ENCODE data around the gene ACKR4. TPM values are rescaled to one million over a fixed set of nuclear protein-coding genes. Genes with fewer than 3 reads are reported as not detected.
"Not testable (repeated sequence)": the region's sequence is repeated elsewhere in the genome, so short reads cannot be mapped to it uniquely, and the experiment has no call there.

Gene ACKR4
- total RNA-seq, 1 donor from 2014 or later: not detected

GRCh38 chr3:132630612-132631011 is 33.5 kb downstream of the ACKR4 start:
- no peaks in the 10 kb centered on the region for H3K9me3 Mint-ChIP-seq
- DNase-seq (ENCODE audit: low read depth, low spot score): no peak
- no peak overlapping the region for H3K4me3 Mint-ChIP-seq
- no peaks in the 10 kb centered on the region for H3K27me3 Mint-ChIP-seq (ENCODE audit: low read depth)
- H3K4me1 Mint-ChIP-seq: no peaks in the 10 kb centered on the region
- peaks cover 8% of the 10 kb centered on the region for H3K36me3 Mint-ChIP-seq (ENCODE audit: low read depth)
- no peak overlapping the region for H3K27ac Mint-ChIP-seq (ENCODE audit: unreplicated experiment)
- no peak for TF ChIP-seq CTCF (conservative IDR thresholded peaks at IDR 0.05)

GRCh38 chr3:132635052-132635451 is 38.0 kb downstream of the ACKR4 start:
- H3K27me3 Mint-ChIP-seq (ENCODE audit: low read depth): no peaks in the 10 kb centered on the region
- no peak overlapping the region for H3K27ac Mint-ChIP-seq (ENCODE audit: unreplicated experiment)
- peaks cover 8% of the 10 kb centered on the region for H3K36me3 Mint-ChIP-seq (ENCODE audit: low read depth)
- DNase-seq (ENCODE audit: low read depth, low spot score): no peak
- no peaks in the 10 kb centered on the region for H3K4me1 Mint-ChIP-seq
- no peak overlapping the region for H3K4me3 Mint-ChIP-seq
- no peak for TF ChIP-seq CTCF (conservative IDR thresholded peaks at IDR 0.05)
- no peaks in the 10 kb centered on the region for H3K9me3 Mint-ChIP-seq

- Mint-ChIP-seq H3K27ac (ENCODE audit: unreplicated experiment) (no peak overlapping the region), H3K9me3 (no peaks in the 10 kb centered on the region), H3K36me3 (ENCODE audit: low read depth) (peaks cover 8% of the 10 kb centered on the region), H3K27me3 (ENCODE audit: low read depth) (no peaks in the 10 kb centered on the region), H3K4me3 (no peak overlapping the region), H3K4me1 (no peaks in the 10 kb centered on the region)
- no peak for DNase-seq (ENCODE audit: low read depth, low spot score)
- TF ChIP-seq CTCF (conservative IDR thresholded peaks at IDR 0.05): no peak
Measured at GRCh38 chr3:132637590-132637989, 40.5 kb downstream of the ACKR4 start.

- no peak for TF ChIP-seq CTCF (conservative IDR thresholded peaks at IDR 0.05)
- H3K36me3 Mint-ChIP-seq (ENCODE audit: low read depth): peaks cover 5% of the 10 kb centered on the region
- no peaks in the 10 kb centered on the region for H3K9me3 Mint-ChIP-seq
- no peak overlapping the region for H3K27ac Mint-ChIP-seq (ENCODE audit: unreplicated experiment)
- DNase-seq (ENCODE audit: low read depth, low spot score): no peak
- H3K27me3 Mint-ChIP-seq (ENCODE audit: low read depth): no peaks in the 10 kb centered on the region
- H3K4me1 Mint-ChIP-seq: no peaks in the 10 kb centered on the region
- no peak overlapping the region for H3K4me3 Mint-ChIP-seq
Measured at GRCh38 chr3:132638706-132639105, 41.6 kb downstream of the ACKR4 start.

- H3K27me3 Mint-ChIP-seq (ENCODE audit: low read depth); H3K4me3 Mint-ChIP-seq; H3K36me3 Mint-ChIP-seq (ENCODE audit: low read depth); DNase-seq (ENCODE audit: low read depth, low spot score); H3K4me1 Mint-ChIP-seq; H3K27ac Mint-ChIP-seq (ENCODE audit: unreplicated experiment); H3K9me3 Mint-ChIP-seq: not testable (repeated sequence)
Measured at GRCh38 chr3:132641427-132641826, 44.4 kb downstream of the ACKR4 start.

GRCh38 chr3:132641837-132642538 is 44.9 kb downstream of the ACKR4 start:
- H3K4me1 Mint-ChIP-seq: no peaks in the 10 kb centered on the region
- H3K27ac Mint-ChIP-seq (ENCODE audit: unreplicated experiment): no peak overlapping the region
- TF ChIP-seq CTCF (conservative IDR thresholded peaks at IDR 0.05): peak; percentile 88
- DNase-seq (ENCODE audit: low read depth, low spot score): no peak
- peaks cover 3% of the 10 kb centered on the region for H3K9me3 Mint-ChIP-seq
- no peaks in the 10 kb centered on the region for H3K36me3 Mint-ChIP-seq (ENCODE audit: low read depth)
- no peaks in the 10 kb centered on the region for H3K27me3 Mint-ChIP-seq (ENCODE audit: low read depth)
- no peak overlapping the region for H3K4me3 Mint-ChIP-seq
